K562 (cell line): ENCODE data around the gene PPIE.

ENCODE experiments used
- CTCF ChIP-seq, 3 experiments: IDR thresholded peaks in 2 of 3; conservative IDR thresholded peaks in 1 of 3; 2 replicates each; pipeline ENCODE4 v1.5.1; 2011 to 2012; ENCODE audit warnings: low read length in 3 of 3, mild to moderate bottlenecking in 3 of 3, control low read depth in 2 of 3, improper control_type of control experiment in 1 of 3, inconsistent platforms in 1 of 3, low read depth in 1 of 3, mixed read lengths in 1 of 3, moderate library complexity in 1 of 3; ENCODE audit not compliant: insufficient read depth in 2 of 3
- GABPA ChIP-seq: fragments of 200-800 bp; sonication (Bioruptor generic); conservative IDR thresholded peaks from 2 replicates; pipeline ENCODE4 v1.6.1; 2016; ENCODE audit warnings: low read depth, missing genetic modification characterization, missing compliant biosample characterization
- HCFC1 ChIP-seq: IDR thresholded peaks from 2 replicates; pipeline ENCODE4 v1.6.1; 2012; ENCODE audit warnings: low read depth, low read length, improper control_type of control experiment
- HMGXB4 ChIP-seq: sonication (generic); formaldehyde crosslinking; IDR thresholded peaks from 2 replicates; pipeline ENCODE4 v1.8.1; 2023; ENCODE audit warnings: mild to moderate bottlenecking, missing genetic modification reagents
- NFXL1 ChIP-seq: fragments of 450-650 bp; formaldehyde crosslinking; IDR thresholded peaks from 2 replicates; pipeline ENCODE4 v1.4.0; 2021; ENCODE audit warnings: mild to moderate bottlenecking
- SMC3 ChIP-seq: conservative IDR thresholded peaks from 2 replicates; pipeline ENCODE4 v1.6.1; 2011; ENCODE audit warnings: low read depth, low read length, improper control_type of control experiment; ENCODE audit not compliant: insufficient read depth

- TF ChIP-seq GABPA (tag), result no peak
- TF ChIP-seq NFXL1, result no peak
- TF ChIP-seq SMC3, result no peak
- TF ChIP-seq HMGXB4, result no peak
- no peak for TF ChIP-seq HCFC1
- TF ChIP-seq CTCF (IDR thresholded peaks at IDR 0.05 in 2 of 3, conservative IDR thresholded peaks at IDR 0.05 in 1 of 3; ENCODE audit: insufficient read depth in 2 of 3, low read depth in 1 of 3, low read length in 3 of 3), result no peak
These were observed 74.2 kb downstream of the PPIE start for GRCh38 chr1:39812913-39813312.
